GM12865 (cell line): ENCODE data around the gene TANC1.

Experiments
- DNase-seq: peaks from one replicate; pipeline ENCODE4 v3.0.0; 2010; ENCODE audit warnings: low read depth
- H3K4me3 ChIP-seq: 2 replicates; pipeline ENCODE4 v1.5.1; 2011; ENCODE audit warnings: mild to moderate bottlenecking, low read depth, low read length, control low read depth
- CTCF ChIP-seq: IDR thresholded peaks from 2 replicates; pipeline ENCODE4 v1.5.1; 2011; ENCODE audit warnings: low read length, control low read depth, low read depth, inconsistent platforms; ENCODE audit not compliant: insufficient read depth; ENCODE audit errors: missing control alignments

Gene TANC1

GRCh38 chr2:159080641-159081040 is 112.2 kb downstream of the TANC1 start:
- no peak overlapping the region for H3K4me3 ChIP-seq
- TF ChIP-seq CTCF: no peak
- DNase-seq: no peak

DNA sequence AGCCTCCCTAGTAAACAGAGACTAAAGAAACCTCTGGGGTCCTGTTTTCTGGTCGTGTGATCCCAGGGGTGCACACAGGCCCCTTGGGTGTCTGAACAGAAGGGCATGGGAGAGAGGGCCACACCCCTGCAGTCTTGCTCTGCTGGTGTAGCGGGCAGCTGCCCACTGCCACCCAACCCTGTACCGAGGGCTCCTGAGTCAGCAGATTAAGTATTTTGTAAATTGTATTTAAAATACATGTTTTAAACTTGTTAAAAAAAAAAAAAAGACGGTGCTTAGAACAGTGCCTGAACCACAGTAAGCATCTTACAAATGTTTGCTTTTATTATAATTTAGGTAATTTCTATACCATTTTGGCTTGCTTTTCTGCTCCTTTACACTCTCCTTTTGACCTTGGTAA is 113.7 kb downstream of the TANC1 start:
- no peak for TF ChIP-seq CTCF
- no peak overlapping the region for H3K4me3 ChIP-seq
- no peak for DNase-seq

- no peak overlapping the region for H3K4me3 ChIP-seq
- DNase-seq: no peak
- no peak for TF ChIP-seq CTCF
Measured at GRCh38 chr2:159084384-159085370, 116.2 kb downstream of the TANC1 start.

GRCh38 chr2:159086342-159086741 is 117.9 kb downstream of the TANC1 start:
- no peak for TF ChIP-seq CTCF
- no peak for DNase-seq
- no peak overlapping the region for H3K4me3 ChIP-seq

- DNase-seq: no peak
- TF ChIP-seq CTCF: no peak
- H3K4me3 ChIP-seq: no peak overlapping the region
Measured at GRCh38 chr2:159086826-159087225, 118.4 kb downstream of the TANC1 start.

- no peak for DNase-seq
- TF ChIP-seq CTCF: no peak
Measured at GRCh38 chr2:159088906-159089305, 120.5 kb downstream of the TANC1 start.

GRCh38 chr2:159089543-159089942 is 121.1 kb downstream of the TANC1 start:
- no peak for TF ChIP-seq CTCF
- no peak for DNase-seq
- H3K4me3 ChIP-seq: no peak overlapping the region

More at GRCh38 chr2:159088906-159089305, 120.5 kb downstream of the TANC1 start:
- H3K4me3 ChIP-seq: no peak overlapping the region
